Glomerular visceral epithelial cell (primary cell): ENCODE measurements around the gene RNF111.
"Not testable (repeated sequence)": the region's sequence is repeated elsewhere in the genome, so short reads cannot be mapped to it uniquely, and the experiment has no call there.

ENCODE experiments used
- DNase-seq: peaks from one replicate; pipeline ENCODE4 v3.0.0-alpha.2; 2016; ENCODE audit errors: extremely low spot score

The RNF111 gene

GRCh38 chr15:59059076-59059597 is 71.7 kb downstream of the RNF111 start:
- DNase-seq, result no peak

DNA sequence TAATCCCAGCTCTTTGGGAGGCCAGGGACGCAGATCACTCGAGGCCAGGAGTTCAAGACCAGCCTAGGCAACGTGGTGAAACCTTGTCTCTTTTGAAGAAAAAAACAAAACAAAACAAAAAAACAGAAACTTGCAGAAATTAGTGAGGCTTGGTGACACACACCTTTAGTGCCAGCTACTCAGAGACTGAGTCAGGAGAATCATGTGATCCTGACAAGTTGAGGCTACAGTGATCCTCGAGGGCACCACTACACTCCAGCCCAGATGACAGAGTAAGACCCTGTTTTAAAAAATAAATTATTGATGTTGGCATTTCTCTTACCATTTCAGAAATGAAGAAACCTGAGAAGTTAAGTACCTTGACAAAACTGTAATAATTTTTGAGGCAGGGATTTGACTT is 72.9 kb downstream of the RNF111 start:
- no peak for DNase-seq

DNA sequence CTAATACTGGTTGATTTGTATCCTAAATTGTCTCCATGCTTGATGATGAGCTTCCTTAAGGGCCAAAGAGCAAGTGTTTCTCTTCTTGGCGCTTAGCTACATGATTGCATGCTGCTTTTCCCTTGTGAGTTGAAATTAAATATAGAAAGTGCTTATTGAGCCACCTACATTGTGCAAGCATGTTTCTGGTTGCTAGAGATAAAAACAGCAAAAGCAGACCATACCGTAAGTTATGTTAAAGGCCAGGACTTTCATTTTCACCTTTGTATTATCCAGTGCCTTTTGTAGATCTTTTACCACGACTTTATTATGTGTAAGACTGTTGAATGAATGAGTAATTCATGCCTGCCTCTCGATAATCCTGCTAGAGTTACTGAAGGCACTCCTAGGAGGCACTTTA is 75.6 kb downstream of the RNF111 start:
- DNase-seq, result no peak

- no peak for DNase-seq
Measured at GRCh38 chr15:59069430-59069829, 82.0 kb downstream of the RNF111 start.

DNA sequence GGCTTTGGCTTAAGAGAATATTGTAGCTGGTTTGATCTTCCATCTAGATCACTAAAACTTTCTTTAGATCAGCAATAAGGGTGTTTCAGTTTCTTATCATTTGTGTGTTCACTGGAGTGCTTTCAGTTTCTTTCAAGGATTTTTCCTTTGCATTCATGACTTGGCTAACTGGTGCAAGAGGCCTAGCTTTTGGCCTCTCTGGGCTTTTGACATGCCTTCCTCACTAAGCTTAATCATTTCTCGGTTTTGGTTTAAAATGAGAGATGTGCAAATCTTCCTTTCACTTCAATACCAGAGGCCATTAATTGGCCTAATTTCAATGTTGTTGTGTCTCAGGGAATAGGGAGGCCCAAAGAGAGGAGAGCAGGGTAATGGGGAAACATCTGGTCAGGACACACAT is 87.1 kb downstream of the RNF111 start:
- DNase-seq, result no peak

- no peak for DNase-seq
Measured at GRCh38 chr15:59087731-59088130, 100.3 kb downstream of the RNF111 start.

- no peak for DNase-seq
Measured at GRCh38 chr15:59094077-59094476, 106.6 kb downstream of the RNF111 start.

GRCh38 chr15:59096429-59096828 is 109.0 kb downstream of the RNF111 start:
- no peak for DNase-seq

GRCh38 chr15:59099162-59099685 is 111.8 kb downstream of the RNF111 start:
- no peak for DNase-seq

DNA sequence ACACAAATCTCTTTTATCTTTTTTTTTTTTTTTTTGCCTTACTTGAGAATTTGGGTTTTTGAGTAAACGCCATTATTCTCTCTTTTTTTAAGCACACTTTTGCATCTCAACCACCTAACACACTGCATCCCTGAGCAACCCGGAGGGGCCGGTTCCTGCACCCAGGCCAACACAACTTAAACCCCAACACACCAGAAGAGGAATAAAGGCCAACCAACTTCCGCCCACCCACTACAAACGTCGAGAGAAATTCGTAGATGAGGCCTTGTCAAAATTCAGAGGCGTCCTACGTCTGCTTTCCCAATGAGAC is 117.1 kb downstream of the RNF111 start:
- no peak for DNase-seq

GRCh38 chr15:59104912-59105732 is 117.7 kb downstream of the RNF111 start, which contains the start of gene CCNB2:
TSS of gene CCNB2 (plus strand) at chr15:59105146. CDS start at chr15:59105269, 123 bp downstream.
- peak; percentile 93 for DNase-seq

GRCh38 chr15:59105854-59106253 is 118.4 kb downstream of the RNF111 start:
- no peak for DNase-seq

DNA sequence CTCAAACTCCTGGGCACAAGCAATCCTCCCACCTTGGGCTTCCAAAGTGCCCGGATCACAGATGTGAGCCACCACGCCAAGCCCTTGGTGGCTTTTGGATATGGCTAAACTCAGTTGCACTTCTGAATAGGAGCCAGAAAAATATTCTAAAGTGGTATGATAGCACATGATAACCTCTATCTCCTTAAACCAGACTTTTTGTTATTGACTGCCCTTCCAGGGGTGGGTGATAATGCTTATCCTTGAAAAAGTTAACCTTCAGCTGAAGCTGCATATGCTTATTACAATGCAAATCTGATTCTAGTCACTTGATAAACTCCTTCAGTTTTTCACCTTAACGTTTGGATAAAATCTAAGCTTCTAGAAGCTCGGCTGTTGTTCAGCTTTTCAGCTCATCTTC is 123.8 kb downstream of the RNF111 start:
- DNase-seq, result no peak

DNA sequence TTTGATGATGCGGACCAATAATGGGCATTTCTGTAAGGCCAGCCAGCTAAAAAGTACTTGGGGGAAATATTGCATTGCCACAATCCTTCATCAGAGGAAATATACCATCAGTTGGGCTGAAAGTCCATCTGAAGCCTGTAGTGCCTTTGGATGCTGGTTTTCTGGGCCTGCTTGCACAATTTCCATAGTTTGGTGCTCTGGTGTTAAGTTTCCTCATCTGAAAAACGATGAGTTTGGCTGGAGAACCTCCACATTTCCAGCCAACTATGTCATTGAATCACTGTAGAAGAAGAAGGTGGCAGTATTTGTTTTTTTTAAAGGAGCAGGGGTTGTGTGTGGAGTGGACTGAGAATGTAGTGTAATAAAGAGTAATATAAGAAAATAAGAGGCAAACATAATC is 127.6 kb downstream of the RNF111 start:
- no peak for DNase-seq

DNA sequence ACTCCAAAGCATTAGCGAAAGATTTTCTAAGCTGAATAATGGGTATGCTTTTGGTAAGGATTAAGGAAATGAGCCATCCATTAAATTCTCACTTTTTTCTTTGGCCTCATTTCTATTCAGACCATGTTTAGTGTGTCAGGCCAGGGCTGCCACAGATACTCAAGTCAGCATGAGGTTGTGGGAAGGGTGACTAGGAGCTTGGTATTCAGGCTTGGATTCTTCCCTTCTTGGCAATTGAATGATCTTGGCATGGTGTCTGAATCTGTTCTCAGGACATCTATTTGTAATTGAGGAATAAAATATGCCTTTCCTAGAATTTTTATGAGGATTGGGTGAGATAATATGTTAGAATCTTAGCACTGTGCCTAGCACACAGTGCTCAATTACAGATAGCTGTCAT is 128.7 kb downstream of the RNF111 start:
- DNase-seq, result no peak

- no peak for DNase-seq
Measured at GRCh38 chr15:59116771-59117170, 129.3 kb downstream of the RNF111 start.

- DNase-seq, result no peak
Measured at GRCh38 chr15:59119625-59120024, 132.2 kb downstream of the RNF111 start.

DNA sequence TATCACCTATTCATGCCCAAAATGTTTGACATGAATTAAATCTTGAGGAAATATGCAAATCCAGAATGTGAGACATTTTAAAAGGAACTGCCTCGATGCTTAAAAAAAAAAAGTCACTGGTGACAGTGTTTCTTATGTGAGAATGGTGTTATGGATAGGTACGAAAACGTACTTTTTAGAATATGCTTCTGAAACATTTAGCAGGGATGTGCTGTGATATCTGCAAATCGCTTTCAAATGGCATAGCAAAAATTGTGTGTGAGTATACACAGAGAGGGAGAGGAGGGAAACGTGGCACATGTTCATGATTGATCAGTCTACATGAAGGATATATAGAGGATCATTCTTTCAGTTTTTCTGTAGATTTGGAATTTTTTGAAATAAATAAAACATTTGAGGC is 133.5 kb downstream of the RNF111 start:
- no peak for DNase-seq

DNA sequence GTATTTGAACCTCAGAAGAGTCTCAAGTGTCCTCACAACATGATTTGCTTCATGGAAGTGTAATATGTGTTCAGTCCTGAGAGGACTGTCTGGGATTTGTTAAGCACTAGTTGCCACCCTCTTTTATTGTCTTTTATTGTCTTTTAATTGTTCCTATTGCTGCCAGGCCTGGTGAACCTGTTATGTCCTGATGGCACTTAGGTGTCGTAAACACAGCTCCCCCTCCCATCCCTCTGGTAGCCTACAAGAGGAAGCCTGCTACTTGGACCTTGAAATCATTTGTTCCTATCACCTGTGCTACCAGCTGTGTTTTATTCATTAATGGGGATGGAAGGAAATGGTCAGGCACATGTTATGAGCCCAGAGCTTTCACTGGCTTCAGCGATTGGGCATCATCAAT is 136.8 kb downstream of the RNF111 start:
- no peak for DNase-seq

- not testable (repeated sequence) for DNase-seq
Measured at GRCh38 chr15:59125683-59126082, 138.2 kb downstream of the RNF111 start.

DNA sequence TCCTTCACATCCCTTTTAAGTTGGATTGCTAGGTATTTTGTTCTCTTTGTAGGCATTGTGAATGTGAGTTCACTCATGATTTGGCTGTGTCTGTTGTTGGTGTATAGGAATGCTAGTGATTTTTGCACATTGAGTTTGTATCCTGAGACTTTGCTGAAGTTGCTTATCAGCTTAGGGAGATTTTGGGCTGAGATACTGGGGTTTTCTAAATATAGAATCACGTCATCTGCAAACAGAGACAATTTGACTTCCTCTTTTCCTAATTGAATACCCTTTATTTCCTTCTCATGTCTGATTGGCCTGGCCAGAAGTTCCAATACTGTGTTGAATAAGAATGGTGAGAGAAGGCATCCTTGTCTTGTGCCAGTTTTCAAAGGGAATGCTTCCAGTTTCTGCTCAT is 139.8 kb downstream of the RNF111 start:
- DNase-seq, result not testable (repeated sequence)

GRCh38 chr15:59131456-59131855 is 144.0 kb downstream of the RNF111 start:
- no peak for DNase-seq

DNA sequence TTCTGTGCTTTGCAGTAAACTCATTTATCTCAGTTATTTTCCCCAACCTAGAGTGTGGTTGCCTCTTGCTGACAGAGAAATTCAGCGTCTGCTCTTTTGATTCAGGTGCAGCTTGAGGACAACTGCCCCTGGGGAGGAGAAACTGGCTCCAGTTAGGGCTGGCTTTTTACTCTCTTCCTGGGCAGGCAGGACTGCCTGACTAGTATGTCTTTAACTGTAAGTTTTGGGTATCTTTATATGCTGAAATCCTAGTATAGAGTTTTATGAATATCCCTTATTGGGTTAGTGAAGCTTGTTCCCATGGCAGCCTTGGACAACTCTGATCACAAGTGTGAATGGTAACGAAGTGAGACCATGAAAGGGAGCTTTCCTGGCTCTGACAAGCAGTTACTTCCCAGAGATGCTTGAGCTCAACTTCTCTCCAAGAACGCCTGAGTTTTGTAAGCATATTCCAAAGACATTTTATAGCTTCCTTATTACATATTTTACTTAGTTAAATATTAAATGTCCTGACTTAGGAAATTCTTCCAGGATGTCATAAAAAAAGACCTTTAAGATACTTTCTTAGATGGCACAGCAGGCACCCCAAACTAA is 144.6 kb downstream of the RNF111 start:
- no peak for DNase-seq
